NCI-H2171 (cell line): ENCODE data around the gene TGIF1.
A peak's percentile ranks its signal among the peaks of the same experiment; 100 is the strongest.
"Not testable (repeated sequence)": the region's sequence is repeated elsewhere in the genome, so short reads cannot be mapped to it uniquely, and the experiment has no call there.

Experiments
- DNase-seq: peaks from one replicate; lab custom pipeline; 2025; lab: John Stamatoyannopoulos, UW

The TGIF1 gene

GRCh38 chr18:3450012-3450798 lies at the start of gene TGIF1:
TSS of gene TGIF1 (plus strand) at chr18:3450172. CDS start at chr18:3450490, 318 bp downstream.
- DNase-seq = peak; percentile 66

- DNase-seq = no peak
These were observed 49.2 kb upstream of the TGIF1 start for GRCh38 chr18:3400567-3401296.

GRCh38 chr18:3401669-3402620 lies 48.0 kb upstream of the TGIF1 start:
- no peak for DNase-seq

- DNase-seq = no peak
These were observed 47.0 kb upstream of the TGIF1 start for GRCh38 chr18:3402982-3403451.

GRCh38 chr18:3405713-3406112 lies 44.3 kb upstream of the TGIF1 start:
- DNase-seq = no peak

- DNase-seq = no peak
These were observed 41.9 kb upstream of the TGIF1 start for GRCh38 chr18:3408107-3408506.

GRCh38 chr18:3409811-3410210 lies 40.2 kb upstream of the TGIF1 start:
- DNase-seq = no peak

GRCh38 chr18:3410273-3410672 lies 39.7 kb upstream of the TGIF1 start:
- DNase-seq = no peak

- not testable (repeated sequence) for DNase-seq
These were observed 39.1 kb upstream of the TGIF1 start for GRCh38 chr18:3410876-3411275.

GRCh38 chr18:3411327-3411726 lies 38.6 kb upstream of the TGIF1 start:
- no peak for DNase-seq

GRCh38 chr18:3411854-3412268 lies 38.1 kb upstream of the TGIF1 start:
- no peak for DNase-seq

- not testable (repeated sequence) for DNase-seq
These were observed 37.4 kb upstream of the TGIF1 start for GRCh38 chr18:3412528-3412927.

GRCh38 chr18:3415110-3415509 lies 34.9 kb upstream of the TGIF1 start:
- no peak for DNase-seq

GRCh38 chr18:3418083-3418482 lies 31.9 kb upstream of the TGIF1 start:
- no peak for DNase-seq

- DNase-seq = no peak
These were observed 29.1 kb upstream of the TGIF1 start for GRCh38 chr18:3420919-3421279.

GRCh38 chr18:3422905-3423304 lies 27.1 kb upstream of the TGIF1 start:
- no peak for DNase-seq

GRCh38 chr18:3424280-3424890 lies 25.6 kb upstream of the TGIF1 start:
- no peak for DNase-seq

- DNase-seq = no peak
These were observed 24.9 kb upstream of the TGIF1 start for GRCh38 chr18:3425030-3425429.

- DNase-seq = no peak
These were observed 24.5 kb upstream of the TGIF1 start for GRCh38 chr18:3425446-3425845.

GRCh38 chr18:3426074-3426473 lies 23.9 kb upstream of the TGIF1 start:
- DNase-seq = no peak

GRCh38 chr18:3427944-3428343 lies 22.0 kb upstream of the TGIF1 start:
- DNase-seq = no peak

GRCh38 chr18:3429121-3429520 lies 20.9 kb upstream of the TGIF1 start:
- DNase-seq = no peak
